ENCODE data around the gene ZSWIM2. TPM values are rescaled to one million over a fixed set of nuclear protein-coding genes. Genes with fewer than 3 reads are reported as not detected.

ZSWIM2 gene
- total and polyA plus RNA-seq, 8 donors, result 0.02 TPM; not detected in 7

GRCh38 chr2:186852508-186852907 is 3.5 kb upstream of the ZSWIM2 start:
- FAIRE-seq (no peak), ATAC-seq (peak in 1 of 4 donors; percentile 23), DNase-seq (no peak)
- H3K27ac ChIP-seq, result no peak overlapping the region
- no peak for TF ChIP-seq CTCF (IDR thresholded peaks at IDR 0.05)
- no peaks in the 10 kb centered on the region for H3K4me1 ChIP-seq
- H3K4me3 ChIP-seq, result no peak overlapping the region
- intact Hi-C loops (cut with DNase I), result loop anchor here in 1 of 3 donors (10.0 kb wide), 1 partner anchor 602 kb away; no protein-coding TSS in a partner anchor
- H3K9me3 ChIP-seq, result no peaks in the 10 kb centered on the region
- peaks cover 0 to 4% (median 2%) of the 10 kb centered on the region in 4 donors for H3K27me3 ChIP-seq
- no peaks in the 10 kb centered on the region for H3K36me3 ChIP-seq
- 42% methylated on average over 5 of the region's 5 CpGs for WGBS, 2 donors

- FAIRE-seq, result no peak
- WGBS, 2 donors, result 63 to 83% methylated on average over 3 of the region's 3 CpGs
These were observed 6.6 kb downstream of the ZSWIM2 start for GRCh38 chr2:186842373-186842772.

GRCh38 chr2:186841940-186842339 is 7.0 kb downstream of the ZSWIM2 start:
- peak; percentile 85 for FAIRE-seq
- WGBS, 2 donors, result 62 to 65% methylated on average over 3 of the region's 3 CpGs

More at GRCh38 chr2:186842373-186842772, 6.6 kb downstream of the ZSWIM2 start:
- H3K36me3 ChIP-seq, result no peaks in the 10 kb centered on the region
- H3K27ac ChIP-seq, result no peak overlapping the region
- intact Hi-C loops (cut with DNase I), result no loop called here
- ATAC-seq (no peak), DNase-seq (no peak)
- peaks cover 0 to 1% (median 0%) of the 10 kb centered on the region in 4 donors for H3K27me3 ChIP-seq
- TF ChIP-seq CTCF (IDR thresholded peaks at IDR 0.05), result no peak
- H3K9me3 ChIP-seq, result no peaks in the 10 kb centered on the region
- H3K4me1 ChIP-seq, result no peaks in the 10 kb centered on the region
- no peak overlapping the region for H3K4me3 ChIP-seq

GRCh38 chr2:186835628-186836027 is 13.3 kb downstream of the ZSWIM2 start:
- no peaks in the 10 kb centered on the region for H3K27me3 ChIP-seq
- FAIRE-seq, result no peak
- no peak for ATAC-seq
- intact Hi-C loops (cut with DNase I), result no loop called here
- TF ChIP-seq CTCF (IDR thresholded peaks at IDR 0.05), result no peak
- no peaks in the 10 kb centered on the region for H3K36me3 ChIP-seq
- no peaks in the 10 kb centered on the region for H3K9me3 ChIP-seq
- H3K4me3 ChIP-seq, result no peak overlapping the region
- WGBS, 2 donors, result 16% methylated on average over 1 of the region's 1 CpG
- no peak for DNase-seq
- H3K27ac ChIP-seq, result no peak overlapping the region
- no peaks in the 10 kb centered on the region for H3K4me1 ChIP-seq

More at GRCh38 chr2:186841940-186842339, 7.0 kb downstream of the ZSWIM2 start:
- ATAC-seq (no peak), DNase-seq (no peak)
- Histone ChIP-seq H3K36me3 (no peaks in the 10 kb centered on the region), H3K9me3 (no peaks in the 10 kb centered on the region), H3K27ac (no peak overlapping the region), H3K4me1 (no peaks in the 10 kb centered on the region), H3K27me3 (no peaks in the 10 kb centered on the region), H3K4me3 (no peak overlapping the region)
- TF ChIP-seq CTCF (IDR thresholded peaks at IDR 0.05), result no peak
- intact Hi-C loops (cut with DNase I), result no loop called here

GRCh38 chr2:186827862-186828492 is 21.0 kb downstream of the ZSWIM2 start:
- DNase-seq, result no peak
- no peak overlapping the region for H3K27ac ChIP-seq
- no peaks in the 10 kb centered on the region for H3K36me3 ChIP-seq
- WGBS, 2 donors, result 50 to 51% methylated on average over 2 of the region's 2 CpGs
- H3K27me3 ChIP-seq, result no peaks in the 10 kb centered on the region
- H3K4me3 ChIP-seq, result no peak overlapping the region
- no peak for ATAC-seq
- TF ChIP-seq CTCF (IDR thresholded peaks at IDR 0.05), result no peak
- no peak for FAIRE-seq
- H3K9me3 ChIP-seq, result no peaks in the 10 kb centered on the region
- intact Hi-C loops (cut with DNase I), result no loop called here
- H3K4me1 ChIP-seq, result no peaks in the 10 kb centered on the region
